ENCODE results near the gene HOXB2.

DNA sequence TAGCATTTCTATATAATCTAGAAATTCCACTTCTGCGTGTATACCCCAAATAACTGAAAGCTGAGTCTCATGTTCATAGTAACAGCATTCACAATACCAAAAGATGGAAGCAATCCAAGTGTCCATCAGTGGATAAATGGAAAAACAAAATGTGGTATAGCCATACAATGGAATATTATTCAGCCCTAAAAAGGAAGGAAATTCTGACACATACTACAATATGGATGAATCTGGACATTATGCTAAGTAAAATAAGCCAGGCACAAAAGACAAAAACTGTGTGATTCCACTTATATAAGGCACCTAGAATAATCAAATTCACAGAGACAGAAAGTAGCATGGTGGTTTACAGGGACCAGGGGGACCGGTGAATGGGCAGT, 34.5 kb downstream of the HOXB2 start:
- TF ChIP-seq CHD2 (IDR thresholded peaks at IDR 0.05; ENCODE audit: low read length, partially characterized antibody) (no peak), RFX5 (IDR thresholded peaks at IDR 0.05) (no peak), CBX2 (IDR thresholded peaks at IDR 0.05; ENCODE audit: borderline replicate concordance, low read depth) (no peak), POLR2AphosphoS2 (conservative IDR thresholded peaks at IDR 0.05; ENCODE audit: low read length) (no peak), CHD4 (IDR thresholded peaks at IDR 0.05; ENCODE audit: borderline replicate concordance) (no peak), CEBPB (IDR thresholded peaks at IDR 0.05) (no peak), KDM1A (IDR thresholded peaks at IDR 0.05; ENCODE audit: low read depth) (no peak), POLR2A (IDR thresholded peaks at IDR 0.05; ENCODE audit: low read length) (no peak)
- TF ChIP-seq, protein P1, sequence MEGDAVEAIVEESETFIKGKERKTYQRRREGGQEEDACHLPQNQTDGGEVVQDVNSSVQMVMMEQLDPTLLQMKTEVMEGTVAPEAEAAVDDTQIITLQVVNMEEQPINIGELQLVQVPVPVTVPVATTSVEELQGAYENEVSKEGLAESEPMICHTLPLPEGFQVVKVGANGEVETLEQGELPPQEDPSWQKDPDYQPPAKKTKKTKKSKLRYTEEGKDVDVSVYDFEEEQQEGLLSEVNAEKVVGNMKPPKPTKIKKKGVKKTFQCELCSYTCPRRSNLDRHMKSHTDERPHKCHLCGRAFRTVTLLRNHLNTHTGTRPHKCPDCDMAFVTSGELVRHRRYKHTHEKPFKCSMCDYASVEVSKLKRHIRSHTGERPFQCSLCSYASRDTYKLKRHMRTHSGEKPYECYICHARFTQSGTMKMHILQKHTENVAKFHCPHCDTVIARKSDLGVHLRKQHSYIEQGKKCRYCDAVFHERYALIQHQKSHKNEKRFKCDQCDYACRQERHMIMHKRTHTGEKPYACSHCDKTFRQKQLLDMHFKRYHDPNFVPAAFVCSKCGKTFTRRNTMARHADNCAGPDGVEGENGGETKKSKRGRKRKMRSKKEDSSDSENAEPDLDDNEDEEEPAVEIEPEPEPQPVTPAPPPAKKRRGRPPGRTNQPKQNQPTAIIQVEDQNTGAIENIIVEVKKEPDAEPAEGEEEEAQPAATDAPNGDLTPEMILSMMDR (IDR thresholded peaks at IDR 0.05), result no peak
- TF ChIP-seq, protein P2, sequence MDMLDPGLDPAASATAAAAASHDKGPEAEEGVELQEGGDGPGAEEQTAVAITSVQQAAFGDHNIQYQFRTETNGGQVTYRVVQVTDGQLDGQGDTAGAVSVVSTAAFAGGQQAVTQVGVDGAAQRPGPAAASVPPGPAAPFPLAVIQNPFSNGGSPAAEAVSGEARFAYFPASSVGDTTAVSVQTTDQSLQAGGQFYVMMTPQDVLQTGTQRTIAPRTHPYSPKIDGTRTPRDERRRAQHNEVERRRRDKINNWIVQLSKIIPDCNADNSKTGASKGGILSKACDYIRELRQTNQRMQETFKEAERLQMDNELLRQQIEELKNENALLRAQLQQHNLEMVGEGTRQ (IDR thresholded peaks at IDR 0.05), result no peak

All from A549 (cell line).